Hindlimb muscle (tissue), 1 donor: ENCODE results near the gene NUP85. TPM values are rescaled to one million over a fixed set of nuclear protein-coding genes. Genes with fewer than 3 reads are reported as not detected.
"Not testable (repeated sequence)": the region's sequence is repeated elsewhere in the genome, so short reads cannot be mapped to it uniquely, and the experiment has no call there.

Source experiments
- DNase-seq: peaks from one replicate; pipeline ENCODE4 v3.0.0-alpha.2; 2013
- polyA plus RNA-seq: library from polyadenylated mRNA; unstranded; fragments of 120-200 nt; gene quantifications from one replicate; pipeline ENCODE4 v1.2.1, GENCODE V29; 2013; ENCODE audit not compliant: insufficient read length

NUP85 gene, protein sequence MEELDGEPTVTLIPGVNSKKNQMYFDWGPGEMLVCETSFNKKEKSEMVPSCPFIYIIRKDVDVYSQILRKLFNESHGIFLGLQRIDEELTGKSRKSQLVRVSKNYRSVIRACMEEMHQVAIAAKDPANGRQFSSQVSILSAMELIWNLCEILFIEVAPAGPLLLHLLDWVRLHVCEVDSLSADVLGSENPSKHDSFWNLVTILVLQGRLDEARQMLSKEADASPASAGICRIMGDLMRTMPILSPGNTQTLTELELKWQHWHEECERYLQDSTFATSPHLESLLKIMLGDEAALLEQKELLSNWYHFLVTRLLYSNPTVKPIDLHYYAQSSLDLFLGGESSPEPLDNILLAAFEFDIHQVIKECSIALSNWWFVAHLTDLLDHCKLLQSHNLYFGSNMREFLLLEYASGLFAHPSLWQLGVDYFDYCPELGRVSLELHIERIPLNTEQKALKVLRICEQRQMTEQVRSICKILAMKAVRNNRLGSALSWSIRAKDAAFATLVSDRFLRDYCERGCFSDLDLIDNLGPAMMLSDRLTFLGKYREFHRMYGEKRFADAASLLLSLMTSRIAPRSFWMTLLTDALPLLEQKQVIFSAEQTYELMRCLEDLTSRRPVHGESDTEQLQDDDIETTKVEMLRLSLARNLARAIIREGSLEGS
- 40.7 TPM for polyA plus RNA-seq

DNA sequence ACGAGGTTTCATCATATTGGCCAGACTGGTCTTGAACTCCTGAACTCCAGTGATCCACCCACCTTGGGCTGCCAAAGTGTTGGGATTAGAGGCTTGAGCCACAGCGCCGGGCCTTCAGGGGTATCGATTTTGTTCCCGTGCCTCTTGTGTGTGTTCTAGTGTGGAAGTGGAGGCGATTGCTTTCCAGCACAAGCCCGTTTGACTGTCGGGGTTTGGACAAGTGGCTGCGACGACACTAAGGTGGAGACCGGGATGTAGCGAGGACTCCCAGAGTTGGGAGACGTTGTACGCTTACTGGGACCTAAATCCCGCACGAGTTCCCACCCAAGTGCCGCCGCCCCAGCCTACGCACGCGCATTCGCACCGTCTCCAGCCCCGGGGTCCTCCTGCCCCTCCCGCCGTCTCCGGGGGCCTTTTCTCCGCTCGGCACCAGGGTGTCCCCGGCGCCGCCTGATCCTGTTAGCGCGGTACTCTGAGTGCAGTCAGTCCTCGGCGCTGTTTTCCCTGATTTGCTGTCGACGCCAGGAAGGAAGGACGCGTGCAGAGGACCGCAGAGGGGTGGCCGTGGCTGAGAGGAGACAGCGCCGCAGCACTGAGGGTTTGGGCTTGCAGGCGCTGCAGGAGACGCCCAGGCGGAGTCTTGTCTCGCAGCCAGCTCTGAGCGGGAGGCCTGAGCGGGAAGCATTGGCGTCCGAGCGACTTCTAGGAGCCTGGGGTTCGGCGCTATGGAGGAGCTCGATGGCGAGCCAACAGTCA, at the start of gene NUP85:
TSS of gene NUP85 (plus strand) at position 643 of the 756 bp plus-strand sequence. CDS start at position 726, 83 bp downstream.
- peak; percentile 95 for DNase-seq

DNA sequence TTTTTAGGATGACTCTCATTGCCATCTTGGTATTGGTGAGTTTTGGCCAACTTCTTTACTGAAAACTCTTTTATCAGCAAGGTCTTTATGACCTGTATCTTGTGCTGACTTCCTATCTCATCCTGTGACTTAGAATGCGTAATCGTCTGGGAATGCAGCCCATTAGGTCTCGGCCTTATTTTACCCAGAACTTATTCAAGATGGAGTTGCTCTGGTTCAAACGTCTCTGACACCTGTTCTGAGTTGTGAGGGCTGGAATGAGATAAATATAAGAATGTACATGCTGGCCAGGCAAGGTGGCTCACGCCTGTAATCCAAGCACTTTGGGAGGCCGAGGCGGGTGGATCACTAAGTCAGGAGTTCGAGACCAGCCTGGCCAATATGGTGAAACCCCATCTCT, 47.0 kb upstream of the NUP85 start:
- not testable (repeated sequence) for DNase-seq

DNA sequence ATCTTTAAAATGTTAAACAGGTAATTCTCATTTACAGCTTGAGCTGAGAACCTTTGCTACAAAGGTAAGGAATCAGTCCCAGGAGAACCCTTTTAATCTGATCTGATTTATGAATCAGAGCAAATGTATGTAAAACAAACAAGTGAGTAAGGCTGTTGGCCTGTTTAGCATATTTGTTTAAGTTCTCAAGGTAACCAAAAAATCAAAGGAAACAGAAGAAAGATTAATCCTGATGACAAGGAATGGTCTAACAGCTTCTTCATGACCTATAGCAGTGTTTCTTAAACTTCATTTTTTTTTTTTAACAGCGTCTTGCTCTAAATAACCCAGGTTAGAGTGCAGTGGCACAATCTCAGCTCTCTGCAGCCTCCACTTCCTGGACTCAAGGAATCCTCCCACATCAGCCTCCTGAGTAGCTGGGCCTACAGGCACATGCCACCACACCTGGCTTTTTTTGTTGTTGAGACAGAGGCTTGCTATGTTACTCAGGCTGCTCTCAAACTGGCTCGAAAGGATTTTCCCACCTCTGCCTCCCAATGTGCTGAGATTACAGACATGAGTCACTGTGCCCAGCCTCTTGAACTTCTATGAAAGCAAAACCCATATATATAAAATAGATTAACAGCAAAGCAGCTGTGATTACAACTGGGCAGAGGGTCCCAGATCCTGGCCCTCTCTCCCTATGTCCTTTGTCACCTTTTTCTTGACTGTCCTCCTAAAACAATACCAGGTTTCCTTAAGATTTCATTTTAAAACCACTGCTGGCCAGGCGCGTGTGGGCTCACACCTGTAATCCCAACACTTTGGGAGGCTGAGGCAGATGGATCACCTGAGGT, 46.1 kb upstream of the NUP85 start:
- DNase-seq, result no peak

DNA sequence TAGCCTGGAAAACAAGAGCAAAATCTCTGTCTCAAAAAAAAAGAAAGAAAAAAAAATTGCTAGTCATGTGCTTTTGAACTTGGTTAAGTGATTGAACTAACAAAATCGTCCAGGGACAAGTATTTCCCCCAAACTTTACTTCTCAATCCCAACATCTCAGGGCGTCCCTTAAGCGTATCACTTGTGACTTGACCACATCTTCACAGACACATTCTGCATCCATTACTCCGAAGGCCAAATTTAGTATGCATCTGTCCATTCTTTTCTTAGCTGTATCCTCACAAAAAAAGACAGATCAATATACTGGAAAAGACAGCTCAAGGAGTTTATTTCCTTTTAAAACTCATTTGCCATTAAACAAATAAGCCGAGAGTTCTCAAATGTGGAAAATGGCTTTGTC, 45.3 kb upstream of the NUP85 start:
- no peak for DNase-seq

DNA sequence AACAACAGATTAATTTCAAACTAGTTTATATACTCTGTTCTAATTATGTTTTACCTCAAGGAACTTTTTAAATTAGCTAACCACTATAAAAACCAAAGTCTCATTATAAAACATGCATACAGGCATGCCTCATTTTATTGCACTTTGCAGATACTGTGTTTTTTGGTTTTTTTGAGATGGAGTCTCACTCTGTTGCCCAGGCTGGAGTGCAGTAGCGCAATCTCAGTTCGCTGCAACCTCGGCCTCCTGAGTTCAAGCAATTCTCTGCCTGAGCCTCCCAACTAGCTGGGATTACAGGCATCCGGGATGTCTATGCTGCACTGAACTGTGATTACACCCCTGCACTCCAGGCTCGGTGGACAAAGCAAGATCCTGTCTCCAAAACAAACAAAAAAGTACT, 42.4 kb upstream of the NUP85 start:
- no peak for DNase-seq

DNA sequence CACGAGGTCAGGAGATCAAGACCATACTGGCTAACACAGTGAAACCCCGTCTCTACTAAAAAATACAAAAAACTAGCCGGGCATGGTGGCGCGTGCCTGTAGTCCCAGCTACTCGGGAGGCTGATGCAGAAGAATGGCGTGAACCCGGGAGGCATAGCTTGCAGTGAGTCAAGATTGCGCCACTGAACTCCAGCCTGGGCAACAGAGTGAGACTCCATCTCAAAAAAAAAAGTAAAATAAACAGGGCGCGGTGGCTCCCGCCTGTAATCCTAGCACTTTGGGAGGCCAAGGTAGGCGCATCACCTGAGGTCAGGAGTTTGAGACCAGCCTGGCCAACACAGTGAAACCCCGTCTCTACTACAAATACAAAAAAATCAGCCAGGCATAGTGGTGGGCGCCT, 40.9 kb upstream of the NUP85 start:
- DNase-seq, result not testable (repeated sequence)

DNA sequence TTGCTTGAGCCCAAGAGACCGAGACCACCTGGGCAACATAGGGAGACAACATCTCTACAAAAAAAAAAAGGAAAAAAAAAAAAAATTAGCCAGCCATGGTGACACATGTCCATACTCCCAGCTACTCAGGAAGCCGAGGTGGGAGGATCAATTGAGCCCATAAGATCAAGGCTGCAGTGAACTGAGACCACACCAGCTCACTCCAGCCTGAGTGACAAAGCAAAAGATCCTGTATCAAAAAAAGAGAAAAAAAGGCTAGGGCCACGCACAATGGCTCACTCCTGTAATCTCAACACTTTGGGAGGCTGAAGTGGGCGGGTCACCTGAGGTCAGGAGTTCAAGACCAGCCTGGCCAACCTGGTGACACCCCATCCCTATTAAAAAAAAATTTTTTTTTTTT, 36.5 kb upstream of the NUP85 start:
- DNase-seq, result no peak

DNA sequence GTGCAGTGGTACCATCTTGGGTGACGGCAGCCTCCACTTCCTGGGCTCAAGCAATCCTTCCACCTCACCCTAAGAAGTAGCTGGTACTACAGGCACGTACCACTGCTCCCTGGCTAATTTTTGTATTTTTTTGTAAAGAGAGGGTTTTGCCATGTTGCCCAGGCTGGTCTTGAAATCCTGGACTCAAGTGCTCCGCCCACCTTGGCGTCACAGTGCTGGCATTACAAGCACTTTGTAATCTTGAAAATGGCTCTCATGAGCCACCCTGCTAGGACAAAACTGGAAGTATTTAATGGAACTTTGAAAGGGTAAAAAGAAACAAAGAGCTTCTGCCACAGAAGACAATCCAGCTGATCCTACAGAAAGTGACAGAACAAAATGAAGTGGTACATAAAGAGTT, 32.0 kb upstream of the NUP85 start:
- DNase-seq, result no peak

DNA sequence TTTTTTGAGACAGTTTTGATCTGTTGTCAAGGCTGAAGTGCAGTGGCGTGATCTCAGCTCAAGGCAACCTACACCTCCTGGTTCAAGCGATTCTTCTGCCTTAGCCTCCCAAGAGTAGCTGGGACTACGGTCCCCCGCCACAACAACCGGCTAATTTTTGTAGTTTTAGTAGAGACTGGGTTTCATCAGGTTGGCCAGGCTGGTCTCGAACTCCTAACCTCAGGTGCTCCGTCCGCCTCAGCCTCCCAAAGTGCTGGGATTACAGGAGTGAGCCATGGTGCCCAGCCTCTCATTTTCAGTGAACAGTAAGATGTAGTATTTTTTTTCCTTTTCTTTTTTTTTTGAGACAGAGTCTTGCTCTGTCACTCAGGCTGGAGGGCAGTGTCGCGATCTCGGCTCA, 30.5 kb upstream of the NUP85 start:
- DNase-seq, result no peak

DNA sequence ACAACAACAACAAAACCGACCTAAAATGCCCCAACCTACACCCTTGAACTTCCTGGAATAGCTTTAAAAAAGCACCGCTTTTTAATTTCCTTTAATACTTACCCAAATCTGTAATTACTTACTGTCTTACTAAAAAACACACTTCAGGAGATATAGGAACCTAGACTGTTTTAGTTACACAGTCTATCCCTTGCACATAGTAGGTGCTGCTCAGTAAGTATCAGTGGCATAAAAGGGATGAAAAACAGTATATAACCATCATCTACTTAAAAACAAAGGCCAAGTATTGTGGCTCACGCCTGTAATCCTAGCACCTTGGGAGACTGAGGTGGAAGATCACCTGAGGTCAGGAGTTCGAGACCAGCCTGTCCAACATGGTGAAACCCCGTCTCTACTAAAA, 28.9 kb upstream of the NUP85 start:
- DNase-seq, result no peak

DNA sequence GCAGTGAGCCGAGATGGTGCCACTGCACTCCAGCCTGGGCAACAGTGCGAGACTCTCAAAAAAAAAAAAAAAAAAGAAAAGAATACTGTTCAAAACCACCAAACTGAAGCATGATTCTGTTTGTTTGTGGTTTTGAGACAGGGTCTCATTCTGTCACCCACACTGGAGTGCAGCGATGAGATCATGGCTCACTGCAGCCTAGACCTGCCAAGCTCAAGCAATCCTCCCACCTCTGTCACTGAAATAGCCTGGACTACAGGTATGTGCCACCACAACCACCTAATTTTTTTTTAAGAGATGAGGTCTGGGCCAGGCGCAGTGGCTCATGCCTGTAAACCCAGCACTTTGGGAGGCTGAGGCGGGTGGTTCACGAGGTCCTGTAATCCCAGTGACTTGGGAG, 27.0 kb upstream of the NUP85 start:
- DNase-seq, result no peak

DNA sequence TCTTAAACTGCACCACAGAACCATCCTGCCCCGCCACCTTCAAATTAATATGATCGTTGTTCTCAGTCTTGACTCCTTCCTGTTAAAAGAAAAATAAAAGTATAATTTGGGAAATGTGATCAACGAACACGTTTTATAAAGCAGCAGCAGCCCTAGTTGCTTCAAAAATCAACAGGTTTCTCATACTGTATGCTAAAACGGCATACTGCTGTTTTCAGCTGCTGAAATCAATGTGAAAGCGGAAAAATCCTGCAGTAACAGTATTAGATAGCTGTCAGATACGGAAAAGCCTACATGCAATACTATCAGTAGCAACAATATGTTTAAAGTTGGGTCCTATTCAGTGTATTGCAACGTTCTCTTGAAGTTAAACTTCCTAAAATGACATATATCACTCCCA, 24.4 kb upstream of the NUP85 start:
- no peak for DNase-seq

DNA sequence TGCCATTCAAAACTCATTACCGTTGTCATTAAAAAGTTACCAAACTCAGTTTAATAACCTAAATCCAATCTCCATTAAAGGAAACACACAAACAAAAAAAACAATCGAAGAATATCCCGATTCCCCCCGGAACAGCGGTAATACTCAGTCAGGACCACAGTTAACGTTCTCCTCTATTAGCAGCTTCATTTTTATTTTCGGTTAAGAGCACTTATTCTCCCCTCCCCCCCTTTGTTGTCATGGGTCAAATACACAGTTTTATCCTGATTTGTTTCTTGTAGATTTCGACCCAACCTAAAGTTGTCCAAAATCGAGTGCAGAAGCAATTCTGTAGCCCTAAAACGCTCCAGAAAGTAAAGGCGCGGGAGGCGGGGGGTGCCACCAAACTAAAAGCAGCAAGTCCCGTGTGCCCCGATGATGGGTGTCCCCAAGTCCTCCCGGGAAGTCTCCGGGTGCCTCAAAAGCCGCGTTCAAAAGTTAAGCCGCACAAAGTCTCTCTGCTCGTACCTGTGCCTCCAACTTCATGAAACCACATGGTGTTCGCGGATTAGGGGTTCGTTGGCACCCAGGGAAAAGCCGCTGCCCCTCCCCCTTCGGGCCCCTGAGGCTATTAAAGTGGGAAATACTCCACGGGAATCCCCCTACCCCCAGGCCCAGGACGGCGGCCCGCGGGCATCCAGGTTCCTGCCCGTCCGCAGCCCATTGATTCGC, 23.7 kb upstream of the NUP85 start:
- DNase-seq, result no peak

DNA sequence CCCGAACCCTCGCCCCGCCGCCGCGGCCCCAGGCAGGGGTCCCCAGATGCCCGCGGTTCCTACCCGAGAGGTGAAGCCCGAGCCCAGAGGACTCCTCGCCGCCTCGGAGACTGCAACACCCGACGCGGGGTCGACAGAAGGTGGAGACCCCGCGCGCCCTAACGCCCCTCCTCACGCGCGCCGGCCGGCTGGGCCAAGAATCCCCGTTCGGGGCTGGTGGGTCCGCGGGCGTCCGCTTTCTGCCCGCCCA, 23.2 kb upstream of the NUP85 start:
- no peak for DNase-seq

DNA sequence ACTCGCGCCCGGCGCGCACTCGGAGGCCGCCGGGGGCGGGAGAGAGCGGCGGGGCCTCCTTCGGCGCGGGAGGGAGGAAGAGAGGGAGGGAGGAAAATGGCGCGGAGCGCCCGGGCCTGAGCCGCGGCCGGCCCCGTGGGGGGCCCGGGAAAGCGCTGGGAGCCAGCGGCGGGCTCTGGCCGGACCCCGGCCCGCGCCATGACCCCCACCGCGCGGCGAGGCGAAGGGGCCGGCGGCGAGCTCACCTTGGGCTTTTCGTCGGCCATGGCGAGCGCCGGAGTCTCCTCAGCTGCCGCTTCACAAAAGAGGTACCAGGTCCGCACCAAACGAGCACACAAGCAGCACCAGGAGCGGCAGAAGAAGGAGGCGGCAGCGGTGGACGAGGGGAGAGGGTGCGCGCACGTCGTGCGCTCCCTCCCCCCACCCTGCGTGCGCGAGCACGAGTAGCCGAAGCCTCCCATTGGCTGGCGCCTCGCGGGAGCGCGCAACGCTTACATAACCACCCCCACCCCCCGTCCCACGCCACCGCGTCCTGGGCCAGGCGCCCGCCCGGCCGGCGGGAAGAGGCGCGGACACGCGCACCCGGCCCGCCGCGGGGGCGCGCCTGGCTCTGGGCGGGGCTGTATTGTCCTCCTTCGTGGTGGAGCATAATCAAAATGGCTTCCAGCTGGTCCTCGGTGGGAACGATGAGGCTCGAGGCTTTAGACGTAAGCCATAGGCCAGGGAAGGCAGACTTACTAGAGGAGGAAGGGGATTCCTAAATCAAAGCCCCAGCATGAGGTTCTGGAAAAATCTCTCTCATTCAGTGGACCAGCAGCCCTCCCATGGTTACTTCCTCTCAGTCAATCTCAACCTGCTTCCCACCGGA, 22.7 kb upstream of the NUP85 start, which contains the start of gene SUMO2:
TSS of gene SUMO2 (minus strand) at position 391 of the 868 bp plus-strand sequence. CDS start at position 266, 125 bp downstream.
- DNase-seq, result peak; percentile 97

DNA sequence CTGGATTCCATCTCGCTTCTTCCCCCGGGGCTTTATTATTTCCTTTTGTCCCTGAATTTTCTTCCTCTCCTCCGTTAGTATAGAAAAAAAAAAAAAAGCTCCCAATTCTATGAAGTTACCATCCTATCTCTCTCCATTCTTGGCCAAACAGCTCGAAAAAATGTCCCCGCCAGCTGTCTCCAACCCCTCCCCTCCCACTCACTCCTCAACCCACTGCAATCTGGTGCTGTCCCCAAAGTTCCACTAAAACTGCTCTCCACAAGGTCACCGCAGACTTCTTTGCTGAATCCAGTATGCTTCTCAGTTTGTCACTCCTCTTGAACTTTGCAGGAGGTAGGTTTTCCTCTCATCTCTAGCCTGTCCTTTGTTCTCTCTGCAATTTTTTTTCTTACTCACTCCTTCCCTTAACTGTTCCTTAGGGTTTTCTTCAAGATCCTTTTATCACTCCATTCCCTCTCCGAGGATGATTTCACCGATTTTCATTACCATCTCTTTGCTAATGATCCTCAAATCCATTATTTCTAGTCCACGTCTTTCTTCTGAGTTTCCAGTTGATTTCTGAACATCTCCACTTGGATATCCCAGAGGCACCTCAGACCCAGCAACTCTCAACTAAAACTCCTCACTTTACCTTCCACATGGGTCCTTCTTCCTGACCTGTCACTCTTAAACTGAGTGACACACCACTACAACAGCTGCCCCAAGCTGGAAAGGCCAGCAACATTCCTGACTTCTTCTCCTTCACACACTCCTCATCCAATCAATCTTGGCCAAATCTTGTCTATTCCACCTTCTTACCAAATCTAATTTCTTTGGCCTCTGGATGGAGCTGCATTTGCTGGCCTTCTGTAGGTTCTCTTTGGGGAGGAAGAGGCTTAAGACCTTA, 21.2 kb upstream of the NUP85 start:
- DNase-seq, result no peak

DNA sequence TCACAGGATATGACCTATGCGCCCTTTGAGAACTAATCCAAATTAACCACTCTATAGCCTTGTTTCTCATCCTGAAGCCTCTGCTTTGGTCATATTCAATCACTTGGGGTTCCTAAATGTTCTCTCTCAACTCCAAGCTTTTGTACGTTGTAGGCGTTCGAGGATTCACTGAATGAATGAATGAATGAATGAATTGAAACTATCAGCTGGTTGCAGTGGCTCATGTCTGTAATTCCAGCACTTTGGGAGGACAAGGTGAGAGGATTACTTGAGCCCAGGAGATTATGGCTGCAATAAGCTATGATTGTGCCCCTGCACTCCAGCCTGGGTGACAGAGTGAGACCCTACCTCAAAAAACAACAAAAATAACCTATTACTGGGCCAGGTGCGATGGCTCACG, 16.9 kb upstream of the NUP85 start:
- no peak for DNase-seq

DNA sequence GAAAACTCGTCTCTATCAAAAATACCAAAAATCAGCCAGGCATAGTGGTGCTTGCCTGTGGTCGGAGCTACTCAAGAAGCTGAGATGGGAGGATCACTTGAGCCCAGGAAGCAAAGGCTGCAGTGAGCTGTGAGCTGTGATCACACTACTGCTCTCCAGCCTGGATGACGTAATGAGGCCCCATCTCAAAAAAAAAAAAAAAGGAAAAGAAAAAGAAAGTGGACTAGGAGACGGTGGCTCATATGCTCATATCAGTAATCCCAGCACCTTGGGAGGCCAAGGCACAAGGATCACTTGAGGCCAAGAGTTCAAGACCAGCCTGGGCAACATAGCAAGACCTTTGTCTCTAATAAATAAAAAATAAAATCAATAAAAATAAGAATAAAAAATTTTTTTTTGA, 13.9 kb upstream of the NUP85 start:
- no peak for DNase-seq

DNA sequence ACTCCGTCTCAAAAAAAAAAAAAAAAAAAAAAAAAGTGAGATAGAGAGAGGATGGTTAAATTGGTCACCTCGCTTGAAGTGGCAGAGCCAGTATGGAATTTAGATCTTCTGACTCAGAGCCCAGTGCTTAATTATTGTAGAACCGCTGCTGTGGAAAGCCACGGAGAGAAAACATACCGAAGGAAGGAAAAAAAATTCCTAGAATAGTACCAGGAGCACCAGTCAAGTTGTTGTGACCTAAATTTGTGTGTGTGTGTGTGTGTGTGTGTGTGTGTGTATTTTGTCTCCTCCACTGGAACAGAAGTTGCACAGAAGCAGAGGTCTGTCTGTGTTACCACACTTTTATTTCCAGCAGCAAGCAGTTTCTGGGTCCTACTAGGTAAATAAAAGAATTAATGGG, 10.6 kb upstream of the NUP85 start:
- DNase-seq, result no peak
